Smooth muscle cell (in vitro differentiated cells): ENCODE data around the gene FGF23. TPM values are rescaled to one million over a fixed set of nuclear protein-coding genes. Genes with fewer than 3 reads are reported as not detected.

Experiments used
- DNase-seq: peaks from one replicate; lab custom pipeline; 2025; ENCODE audit not compliant: unreplicated experiment; lab: John Stamatoyannopoulos, UW
- H2AFZ ChIP-seq: fragments of 200-600 bp; sonication (generic); 2 replicates; pipeline ENCODE4 v1.6.0; 2016; ENCODE audit warnings: antibody characterized with exemption, low read depth, mild to moderate bottlenecking
- H3F3A ChIP-seq: fragments of 200-600 bp; sonication (generic); 2 replicates; pipeline ENCODE4 v1.6.0; 2017; ENCODE audit warnings: antibody characterized with exemption, low read depth
- H3K27ac ChIP-seq: fragments of 200-600 bp; sonication (generic); 2 replicates; pipeline ENCODE4 v1.5.1; 2016; ENCODE audit warnings: low read depth, mild to moderate bottlenecking
- H3K27me3 ChIP-seq: fragments of 200-600 bp; sonication (generic); 2 replicates; pipeline ENCODE4 v1.6.1; 2016; ENCODE audit warnings: low read depth, mild to moderate bottlenecking
- H3K36me3 ChIP-seq: fragments of 200-600 bp; sonication (generic); 2 replicates; pipeline ENCODE4 v1.5.1; 2016; ENCODE audit warnings: low read depth
- H3K4me1 ChIP-seq: fragments of 200-600 bp; sonication (generic); 2 replicates; pipeline ENCODE4 v1.5.1; 2016; ENCODE audit warnings: low read depth
- H3K4me2 ChIP-seq: fragments of 200-600 bp; sonication (generic); 2 replicates; pipeline ENCODE4 v1.6.0; 2016; ENCODE audit warnings: mild to moderate bottlenecking
- H3K4me3 ChIP-seq: fragments of 200-600 bp; sonication (generic); 2 replicates; pipeline ENCODE4 v1.5.1; 2016; ENCODE audit warnings: mild to moderate bottlenecking
- H3K79me2 ChIP-seq: fragments of 200-600 bp; sonication (generic); 2 replicates; pipeline ENCODE4 v1.6.0; 2016; ENCODE audit warnings: low read depth, mild to moderate bottlenecking
- H3K9ac ChIP-seq: fragments of 200-600 bp; sonication (generic); 2 replicates; pipeline ENCODE4 v1.6.0; 2016; ENCODE audit warnings: low read depth
- H3K9me3 ChIP-seq: fragments of 200-600 bp; sonication (generic); replicated peaks from 2 replicates; pipeline ENCODE4 v1.5.1; 2016; ENCODE audit warnings: low read depth
- H4K20me1 ChIP-seq: fragments of 200-600 bp; sonication (generic); 2 replicates; pipeline ENCODE4 v1.6.0; 2016; ENCODE audit warnings: low read depth
- WGBS: methylation state at CpG from one replicate; pipeline ENCODE4 v1.1.7; 2016; ENCODE audit warnings: low lambda C conversion rate; 5-methylcytosine and 5-hydroxymethylcytosine counted together
- polyA plus RNA-seq: library from polyadenylated mRNA; unstranded; fragments of >200 nt; fragmentation: Nextera tagmentation; extraction: Ambion mirVana; gene quantifications from 2 replicates; pipeline ENCODE4 v1.2.1, GENCODE V29; 2016
- total RNA-seq: library from RNA; depleted of rRNA; stranded (reverse); fragments of >200 nt; gene quantifications from 2 replicates; pipeline ENCODE4 v1.2.3, GENCODE V29; 2014
- TF ChIP-seq, protein P1 (sequence below): fragments of 200-600 bp; sonication (generic); IDR thresholded peaks from 2 replicates; pipeline ENCODE4 v1.5.1; 2017; ENCODE audit warnings: borderline replicate concordance, mild to moderate bottlenecking, antibody characterized with exemption; ENCODE audit not compliant: insufficient read depth, poor library complexity, severe bottlenecking

The FGF23 gene
- total and polyA plus RNA-seq, 2 experiments from 2014 or later = not detected

DNA sequence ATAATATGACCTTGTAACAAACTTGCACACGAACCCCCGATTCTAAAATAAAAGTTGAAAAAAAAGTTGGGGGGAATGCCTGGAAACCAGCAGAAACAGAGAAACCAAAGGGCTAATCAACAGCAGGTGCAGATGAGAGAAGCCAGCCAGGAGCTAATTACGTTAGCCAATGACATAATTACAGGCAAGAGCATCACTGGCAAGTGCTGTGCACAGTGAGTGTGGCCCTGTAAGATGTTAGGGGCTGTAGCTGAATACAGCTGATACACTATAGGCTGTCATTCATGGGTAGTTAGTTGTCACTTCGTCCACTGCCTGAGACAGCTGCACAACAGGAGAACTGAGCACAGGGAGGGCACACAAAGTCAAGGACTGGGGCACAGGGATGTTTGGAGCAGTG, 7.3 kb upstream of the FGF23 start:
- H3K9ac ChIP-seq = no peak overlapping the region
- H3K27me3 ChIP-seq = no peaks in the 10 kb centered on the region
- 86% methylated on average over 4 of the region's 4 CpGs for WGBS
- no peak overlapping the region for H3K27ac ChIP-seq
- no peaks in the 10 kb centered on the region for H3K36me3 ChIP-seq
- no peaks in the 10 kb centered on the region for H3F3A ChIP-seq
- H4K20me1 ChIP-seq = no peaks in the 10 kb centered on the region
- H3K79me2 ChIP-seq = no peaks in the 10 kb centered on the region
- no peaks in the 10 kb centered on the region for H3K4me1 ChIP-seq
- H2AFZ ChIP-seq = no peak overlapping the region
- no peaks in the 10 kb centered on the region for H3K9me3 ChIP-seq
- TF ChIP-seq, protein P1, sequence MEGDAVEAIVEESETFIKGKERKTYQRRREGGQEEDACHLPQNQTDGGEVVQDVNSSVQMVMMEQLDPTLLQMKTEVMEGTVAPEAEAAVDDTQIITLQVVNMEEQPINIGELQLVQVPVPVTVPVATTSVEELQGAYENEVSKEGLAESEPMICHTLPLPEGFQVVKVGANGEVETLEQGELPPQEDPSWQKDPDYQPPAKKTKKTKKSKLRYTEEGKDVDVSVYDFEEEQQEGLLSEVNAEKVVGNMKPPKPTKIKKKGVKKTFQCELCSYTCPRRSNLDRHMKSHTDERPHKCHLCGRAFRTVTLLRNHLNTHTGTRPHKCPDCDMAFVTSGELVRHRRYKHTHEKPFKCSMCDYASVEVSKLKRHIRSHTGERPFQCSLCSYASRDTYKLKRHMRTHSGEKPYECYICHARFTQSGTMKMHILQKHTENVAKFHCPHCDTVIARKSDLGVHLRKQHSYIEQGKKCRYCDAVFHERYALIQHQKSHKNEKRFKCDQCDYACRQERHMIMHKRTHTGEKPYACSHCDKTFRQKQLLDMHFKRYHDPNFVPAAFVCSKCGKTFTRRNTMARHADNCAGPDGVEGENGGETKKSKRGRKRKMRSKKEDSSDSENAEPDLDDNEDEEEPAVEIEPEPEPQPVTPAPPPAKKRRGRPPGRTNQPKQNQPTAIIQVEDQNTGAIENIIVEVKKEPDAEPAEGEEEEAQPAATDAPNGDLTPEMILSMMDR = no peak
- no peak for DNase-seq
- H3K4me3 ChIP-seq = no peak overlapping the region
- H3K4me2 ChIP-seq = no peak overlapping the region

DNA sequence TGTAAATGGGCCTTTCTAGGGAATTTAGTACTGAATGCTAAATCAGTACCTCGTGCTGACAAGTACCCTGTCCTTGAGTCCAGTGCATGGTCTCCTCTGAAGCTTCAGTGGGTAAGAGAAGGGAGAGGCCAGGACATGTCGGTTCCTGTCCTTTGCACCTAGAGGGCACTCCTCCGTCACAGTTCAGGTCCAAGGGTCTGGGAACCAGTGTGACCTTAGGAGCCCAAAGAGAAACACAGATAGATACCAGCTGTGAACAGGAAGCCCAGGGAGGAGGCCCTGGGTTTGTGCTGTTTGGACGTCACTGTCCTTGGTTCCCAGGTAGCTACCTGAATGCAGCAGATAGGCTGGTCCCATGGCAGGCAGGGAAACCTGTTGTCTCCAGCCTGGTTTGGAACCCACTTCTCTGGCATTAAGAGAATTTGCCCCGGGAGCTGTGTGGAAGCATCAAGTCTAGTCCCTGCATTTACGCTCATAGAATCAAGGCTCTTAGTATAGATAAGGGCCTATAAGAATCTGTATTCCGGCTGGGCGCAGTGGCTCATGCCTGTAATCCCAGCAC, 3.9 kb upstream of the FGF23 start:
- Histone ChIP-seq H3K36me3 (no peaks in the 10 kb centered on the region), H3K9ac (no peak overlapping the region), H3K79me2 (no peaks in the 10 kb centered on the region), H3K9me3 (no peaks in the 10 kb centered on the region), H2AFZ (no peak overlapping the region), H3K27me3 (peaks cover 7% of the 10 kb centered on the region), H3F3A (no peaks in the 10 kb centered on the region), H3K4me3 (no peak overlapping the region), H4K20me1 (no peaks in the 10 kb centered on the region), H3K4me1 (no peaks in the 10 kb centered on the region), H3K4me2 (no peak overlapping the region), H3K27ac (no peak overlapping the region)
- TF ChIP-seq, protein P1 = no peak
- 69% methylated on average over 8 of the region's 8 CpGs for WGBS
- DNase-seq = no peak

DNA sequence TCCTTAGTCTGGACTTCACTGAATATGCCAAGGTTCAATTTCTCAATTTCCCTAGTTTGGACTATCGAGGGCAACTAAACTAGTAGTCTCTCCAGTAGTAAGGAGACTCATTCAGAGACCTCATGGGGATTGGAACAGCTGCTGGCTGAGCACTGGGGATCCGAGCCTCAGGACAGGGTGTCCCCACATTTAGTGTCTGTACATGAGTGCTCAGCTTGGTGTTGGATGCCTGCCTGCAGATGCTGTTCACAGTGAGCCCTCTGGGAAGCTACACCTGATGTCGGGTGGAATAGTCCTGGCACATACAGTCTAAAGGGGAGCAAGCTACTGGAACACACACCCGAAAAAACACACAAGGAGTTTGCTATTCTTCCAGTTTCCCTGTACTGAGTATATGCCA, 820 bp upstream of the FGF23 start:
- WGBS = 89% methylated on average over 4 of the region's 4 CpGs
- Histone ChIP-seq H3K27ac (no peak overlapping the region), H3F3A (no peaks in the 10 kb centered on the region), H3K9ac (no peak overlapping the region), H3K27me3 (peaks cover 7% of the 10 kb centered on the region), H3K79me2 (no peaks in the 10 kb centered on the region), H3K4me1 (no peaks in the 10 kb centered on the region), H3K4me3 (no peak overlapping the region), H3K9me3 (no peaks in the 10 kb centered on the region), H4K20me1 (no peaks in the 10 kb centered on the region), H3K36me3 (no peaks in the 10 kb centered on the region), H2AFZ (no peak overlapping the region), H3K4me2 (no peak overlapping the region)
- TF ChIP-seq, protein P1 = no peak
- DNase-seq = no peak

DNA sequence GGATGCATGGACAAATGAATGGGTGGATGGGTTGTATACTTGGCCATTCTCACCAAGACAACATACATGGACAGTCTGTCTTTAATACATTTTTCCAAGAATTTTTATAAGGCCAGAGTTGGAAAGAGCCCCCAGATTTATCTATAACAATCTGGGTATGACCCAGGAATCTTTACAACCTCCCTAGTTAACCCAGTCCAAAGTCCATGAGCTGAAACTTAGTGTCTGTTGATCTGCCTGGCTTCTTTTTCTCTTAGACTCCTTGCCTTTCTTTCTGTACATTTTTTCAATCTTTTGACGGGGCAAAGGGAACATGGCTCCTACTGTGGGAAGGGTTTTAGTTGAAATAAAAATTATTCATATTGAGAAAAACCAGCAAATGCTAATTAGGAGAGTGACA, 740 bp downstream of the FGF23 start:
- TF ChIP-seq, protein P1 = no peak
- Histone ChIP-seq H3K4me1 (no peaks in the 10 kb centered on the region), H3K9me3 (no peaks in the 10 kb centered on the region), H3K36me3 (no peaks in the 10 kb centered on the region), H4K20me1 (no peaks in the 10 kb centered on the region), H3K4me2 (no peak overlapping the region), H3F3A (no peaks in the 10 kb centered on the region), H3K27me3 (peaks cover 7% of the 10 kb centered on the region), H3K27ac (no peak overlapping the region), H3K79me2 (no peaks in the 10 kb centered on the region), H3K4me3 (peak overlapping the region; percentile 8), H2AFZ (no peak overlapping the region), H3K9ac (no peak overlapping the region)
- DNase-seq = no peak
- 80% methylated on average over 1 of the region's 1 CpG for WGBS
